T-helper 2 cell treated with Interferon-gamma antibody and Interleukin-4, amounts not matched to agents 5 μg/mL and 100 μg/mL, for 36 hours (primary cell): ENCODE data around the gene PROSER3.
A peak's percentile ranks its signal among the peaks of the same experiment; 100 is the strongest.

Experiments
- DNase-seq: peaks from one replicate; pipeline ENCODE4 v3.0.0; 2021; ENCODE audit warnings: low spot score
- H3K27ac Mint-ChIP-seq: one replicate; pipeline ENCODE4 v1.8.0; 2021; ENCODE audit warnings: mild to moderate bottlenecking, mixed read lengths
- H3K27me3 Mint-ChIP-seq: one replicate; pipeline ENCODE4 v1.8.0; 2021; ENCODE audit warnings: low read depth, mixed read lengths
- H3K36me3 Mint-ChIP-seq: one replicate; pipeline ENCODE4 v1.8.0; 2021; ENCODE audit warnings: low read depth, mixed read lengths
- H3K4me1 Mint-ChIP-seq: one replicate; pipeline ENCODE4 v1.8.0; 2021; ENCODE audit warnings: low read depth, mixed read lengths
- H3K4me3 Mint-ChIP-seq: one replicate; pipeline ENCODE4 v1.8.0; 2022; ENCODE audit warnings: mild to moderate bottlenecking, moderate library complexity, mixed read lengths
- H3K9me3 Mint-ChIP-seq: one replicate; pipeline ENCODE4 v1.8.0; 2021; ENCODE audit warnings: mixed read lengths

The PROSER3 gene

GRCh38 chr19:35777961-35778360 is 20.0 kb downstream of the PROSER3 start:
- Mint-ChIP-seq H3K27me3 (no peaks in the 10 kb centered on the region), H3K9me3 (no peaks in the 10 kb centered on the region), H3K4me3 (peak overlapping the region; percentile 26), H3K27ac (no peak overlapping the region), H3K4me1 (peaks cover 18% of the 10 kb centered on the region), H3K36me3 (peaks cover 18% of the 10 kb centered on the region)
- DNase-seq = no peak

- Mint-ChIP-seq H3K27ac (no peak overlapping the region), H3K4me1 (peaks cover 19% of the 10 kb centered on the region), H3K4me3 (no peak overlapping the region), H3K36me3 (peaks cover 24% of the 10 kb centered on the region), H3K9me3 (no peaks in the 10 kb centered on the region), H3K27me3 (no peaks in the 10 kb centered on the region)
- no peak for DNase-seq
Observed at GRCh38 chr19:35779033-35779432, 21.1 kb downstream of the PROSER3 start.

- no peaks in the 10 kb centered on the region for H3K27me3 Mint-ChIP-seq
- peaks cover 12% of the 10 kb centered on the region for H3K4me1 Mint-ChIP-seq
- peaks cover 24% of the 10 kb centered on the region for H3K36me3 Mint-ChIP-seq
- no peak overlapping the region for H3K27ac Mint-ChIP-seq
- no peaks in the 10 kb centered on the region for H3K9me3 Mint-ChIP-seq
- H3K4me3 Mint-ChIP-seq = no peak overlapping the region
- no peak for DNase-seq
Observed at GRCh38 chr19:35780058-35780457, 22.1 kb downstream of the PROSER3 start.

GRCh38 chr19:35780717-35781116 is 22.7 kb downstream of the PROSER3 start:
- DNase-seq = no peak
- Mint-ChIP-seq H3K27me3 (no peaks in the 10 kb centered on the region), H3K27ac (no peak overlapping the region), H3K9me3 (no peaks in the 10 kb centered on the region), H3K36me3 (peaks cover 24% of the 10 kb centered on the region), H3K4me1 (peaks cover 12% of the 10 kb centered on the region), H3K4me3 (no peak overlapping the region)

- no peaks in the 10 kb centered on the region for H3K27me3 Mint-ChIP-seq
- no peak overlapping the region for H3K4me3 Mint-ChIP-seq
- H3K36me3 Mint-ChIP-seq = peaks cover 24% of the 10 kb centered on the region
- no peak for DNase-seq
- no peaks in the 10 kb centered on the region for H3K9me3 Mint-ChIP-seq
- H3K27ac Mint-ChIP-seq = no peak overlapping the region
- H3K4me1 Mint-ChIP-seq = peaks cover 5% of the 10 kb centered on the region
Observed at GRCh38 chr19:35781650-35782049, 23.7 kb downstream of the PROSER3 start.

GRCh38 chr19:35782589-35782988 is 24.6 kb downstream of the PROSER3 start:
- DNase-seq = no peak
- no peaks in the 10 kb centered on the region for H3K9me3 Mint-ChIP-seq
- peaks cover 20% of the 10 kb centered on the region for H3K36me3 Mint-ChIP-seq

GRCh38 chr19:35783469-35784434 is 25.8 kb downstream of the PROSER3 start:
- DNase-seq = no peak
- H3K9me3 Mint-ChIP-seq = no peaks in the 10 kb centered on the region
- peaks cover 16% of the 10 kb centered on the region for H3K36me3 Mint-ChIP-seq
- no peak overlapping the region for H3K4me3 Mint-ChIP-seq
- H3K4me1 Mint-ChIP-seq = peaks cover 1% of the 10 kb centered on the region
- no peaks in the 10 kb centered on the region for H3K27me3 Mint-ChIP-seq
- H3K27ac Mint-ChIP-seq = no peak overlapping the region

More at GRCh38 chr19:35782589-35782988, 24.6 kb downstream of the PROSER3 start:
- Mint-ChIP-seq H3K4me3 (no peak overlapping the region), H3K27ac (no peak overlapping the region), H3K4me1 (peaks cover 1% of the 10 kb centered on the region), H3K27me3 (no peaks in the 10 kb centered on the region)

- DNase-seq = no peak
- Mint-ChIP-seq H3K27me3 (no peaks in the 10 kb centered on the region), H3K27ac (no peak overlapping the region), H3K9me3 (no peaks in the 10 kb centered on the region), H3K4me3 (no peak overlapping the region), H3K36me3 (peaks cover 10% of the 10 kb centered on the region), H3K4me1 (peaks cover 1% of the 10 kb centered on the region)
Observed at GRCh38 chr19:35784503-35785338, 26.7 kb downstream of the PROSER3 start.

GRCh38 chr19:35785339-35785627 is 27.3 kb downstream of the PROSER3 start:
- no peaks in the 10 kb centered on the region for H3K9me3 Mint-ChIP-seq
- no peak overlapping the region for H3K27ac Mint-ChIP-seq
- DNase-seq = no peak
- H3K36me3 Mint-ChIP-seq = peaks cover 10% of the 10 kb centered on the region
- no peaks in the 10 kb centered on the region for H3K27me3 Mint-ChIP-seq
- no peak overlapping the region for H3K4me3 Mint-ChIP-seq
- peaks cover 1% of the 10 kb centered on the region for H3K4me1 Mint-ChIP-seq

GRCh38 chr19:35786299-35787160 is 28.6 kb downstream of the PROSER3 start:
- Mint-ChIP-seq H3K4me1 (peaks cover 1% of the 10 kb centered on the region), H3K4me3 (no peak overlapping the region), H3K9me3 (no peaks in the 10 kb centered on the region), H3K36me3 (peaks cover 8% of the 10 kb centered on the region), H3K27ac (no peak overlapping the region), H3K27me3 (no peaks in the 10 kb centered on the region)
- DNase-seq = no peak

- Mint-ChIP-seq H3K27ac (no peak overlapping the region), H3K4me1 (peaks cover 1% of the 10 kb centered on the region), H3K4me3 (no peak overlapping the region), H3K27me3 (no peaks in the 10 kb centered on the region), H3K9me3 (no peaks in the 10 kb centered on the region), H3K36me3 (peaks cover 8% of the 10 kb centered on the region)
- DNase-seq = no peak
Observed at GRCh38 chr19:35787227-35787799, 29.3 kb downstream of the PROSER3 start.

- H3K27me3 Mint-ChIP-seq = no peaks in the 10 kb centered on the region
Observed at GRCh38 chr19:35788205-35788960, 30.4 kb downstream of the PROSER3 start.

More at GRCh38 chr19:35788205-35788960, 30.4 kb downstream of the PROSER3 start:
- Mint-ChIP-seq H3K4me3 (no peak overlapping the region), H3K36me3 (peaks cover 2% of the 10 kb centered on the region), H3K4me1 (no peaks in the 10 kb centered on the region), H3K9me3 (no peaks in the 10 kb centered on the region), H3K27ac (no peak overlapping the region)
- DNase-seq = no peak
